ENCODE results near the gene ZNF407. TPM values are rescaled to one million over a fixed set of nuclear protein-coding genes. Genes with fewer than 3 reads are reported as not detected.

ZNF407 gene
- total and polyA plus RNA-seq, 2 donors: 5.1 to 9.7 TPM

GRCh38 chr18:75009296-75009695 lies 411.6 kb downstream of the ZNF407 start:
- Histone ChIP-seq H3K9me3 (ENCODE audit: control insufficient read depth in 2 of 2, insufficient read depth in 1 of 2, low read length in 1 of 2) (no peaks in the 10 kb centered on the region), H3K4me1 (ENCODE audit: control insufficient read depth in 2 of 2, insufficient read depth in 2 of 2, low read length in 2 of 2) (no peaks in the 10 kb centered on the region), H3K27me3 (ENCODE audit: control insufficient read depth in 2 of 2, insufficient read depth in 1 of 2, low read length in 1 of 2) (no peaks in the 10 kb centered on the region), H3K27ac (ENCODE audit: low read depth in 1 of 2, low read length in 1 of 2) (no peak overlapping the region), H3K4me3 (ENCODE audit: low read length in 2 of 2) (no peak overlapping the region), H3K36me3 (ENCODE audit: control insufficient read depth in 2 of 2, insufficient read depth in 2 of 2, low read length in 1 of 2) (no peaks in the 10 kb centered on the region)
- 49% methylated on average over 2 of the region's 2 CpGs for WGBS
- no peak for DNase-seq (ENCODE audit: low read depth in 6 of 9, low spot score in 9 of 9)

DNA sequence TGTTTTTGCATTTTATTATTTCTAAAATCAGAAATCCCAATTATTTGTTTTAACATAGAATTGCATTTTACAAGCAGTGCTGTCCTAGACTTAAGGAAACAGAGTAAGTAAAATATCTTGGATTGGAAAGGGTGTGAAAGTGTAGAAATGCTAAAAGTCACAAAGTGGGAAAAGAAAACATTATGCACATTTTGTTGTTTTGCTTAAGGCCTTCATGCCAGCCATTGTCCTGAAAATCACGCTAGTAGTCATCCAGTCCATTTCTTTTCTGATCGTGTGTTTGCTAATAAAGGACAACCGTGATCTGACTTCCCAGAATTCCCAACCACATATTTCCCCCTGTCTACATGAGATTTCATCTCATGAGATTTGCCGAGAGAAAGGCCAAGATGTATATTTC lies 412.2 kb downstream of the ZNF407 start:
- no peak for DNase-seq (ENCODE audit: low read depth in 6 of 9, low spot score in 9 of 9)
- H3K27me3 ChIP-seq (ENCODE audit: control insufficient read depth in 2 of 2, insufficient read depth in 1 of 2, low read length in 1 of 2): no peaks in the 10 kb centered on the region
- WGBS: 73% methylated on average over 4 of the region's 4 CpGs
- H3K4me3 ChIP-seq (ENCODE audit: low read length in 2 of 2): no peak overlapping the region
- no peaks in the 10 kb centered on the region for H3K9me3 ChIP-seq (ENCODE audit: control insufficient read depth in 2 of 2, insufficient read depth in 1 of 2, low read length in 1 of 2)
- no peaks in the 10 kb centered on the region for H3K36me3 ChIP-seq (ENCODE audit: control insufficient read depth in 2 of 2, insufficient read depth in 2 of 2, low read length in 1 of 2)
- no peak overlapping the region for H3K27ac ChIP-seq (ENCODE audit: low read depth in 1 of 2, low read length in 1 of 2)
- H3K4me1 ChIP-seq (ENCODE audit: control insufficient read depth in 2 of 2, insufficient read depth in 2 of 2, low read length in 2 of 2): no peaks in the 10 kb centered on the region

DNA sequence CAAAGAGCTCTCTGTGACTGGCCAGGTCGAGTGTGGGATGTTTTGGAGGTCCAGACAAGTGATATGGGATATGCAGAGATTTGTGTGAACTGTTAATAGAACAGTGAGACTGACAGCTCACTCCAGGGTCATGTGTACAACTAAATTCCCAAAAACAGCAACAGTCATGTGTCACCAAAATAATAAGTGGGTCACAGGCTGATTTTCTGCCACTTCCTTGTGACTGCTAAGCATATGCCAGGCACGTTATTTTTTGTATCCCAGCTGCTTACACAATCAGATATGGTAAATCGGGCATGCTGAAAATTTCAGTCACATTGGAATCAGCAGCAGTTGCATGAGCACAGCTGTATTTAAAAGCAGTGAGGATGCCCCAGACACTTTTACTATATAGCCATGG lies 412.6 kb downstream of the ZNF407 start:
- Histone ChIP-seq H3K4me3 (ENCODE audit: low read length in 2 of 2) (no peak overlapping the region), H3K27ac (ENCODE audit: low read depth in 1 of 2, low read length in 1 of 2) (no peak overlapping the region), H3K9me3 (ENCODE audit: control insufficient read depth in 2 of 2, insufficient read depth in 1 of 2, low read length in 1 of 2) (no peaks in the 10 kb centered on the region), H3K27me3 (ENCODE audit: control insufficient read depth in 2 of 2, insufficient read depth in 1 of 2, low read length in 1 of 2) (no peaks in the 10 kb centered on the region), H3K4me1 (ENCODE audit: control insufficient read depth in 2 of 2, insufficient read depth in 2 of 2, low read length in 2 of 2) (no peaks in the 10 kb centered on the region), H3K36me3 (ENCODE audit: control insufficient read depth in 2 of 2, insufficient read depth in 2 of 2, low read length in 1 of 2) (no peaks in the 10 kb centered on the region)
- no peak for DNase-seq (ENCODE audit: low read depth in 6 of 9, low spot score in 9 of 9)
- WGBS: 97% methylated on average over 3 of the region's 3 CpGs

DNA sequence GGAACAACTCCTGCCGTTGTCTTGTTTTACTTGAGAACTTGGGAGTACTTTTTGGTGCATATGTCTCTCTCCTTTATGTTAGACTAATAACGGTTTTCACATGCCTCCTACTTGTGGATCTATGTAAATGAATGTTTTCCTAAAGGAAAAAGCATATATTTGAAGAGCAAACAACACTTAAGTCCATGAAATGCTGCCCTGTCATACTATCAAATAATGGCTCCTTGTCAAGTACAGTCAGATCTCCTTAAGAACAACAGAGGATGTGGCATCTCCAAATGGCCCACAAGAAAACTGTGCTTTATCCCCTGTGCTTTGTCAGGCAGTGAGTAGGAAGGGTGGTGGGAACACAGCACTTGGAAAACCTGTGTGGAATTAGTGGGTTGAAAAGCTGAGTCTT lies 413.0 kb downstream of the ZNF407 start:
- Histone ChIP-seq H3K9me3 (ENCODE audit: control insufficient read depth in 2 of 2, insufficient read depth in 1 of 2, low read length in 1 of 2) (no peaks in the 10 kb centered on the region), H3K27ac (ENCODE audit: low read depth in 1 of 2, low read length in 1 of 2) (no peak overlapping the region), H3K4me1 (ENCODE audit: control insufficient read depth in 2 of 2, insufficient read depth in 2 of 2, low read length in 2 of 2) (no peaks in the 10 kb centered on the region), H3K36me3 (ENCODE audit: control insufficient read depth in 2 of 2, insufficient read depth in 2 of 2, low read length in 1 of 2) (no peaks in the 10 kb centered on the region), H3K27me3 (ENCODE audit: control insufficient read depth in 2 of 2, insufficient read depth in 1 of 2, low read length in 1 of 2) (no peaks in the 10 kb centered on the region), H3K4me3 (ENCODE audit: low read length in 2 of 2) (no peak overlapping the region)
- WGBS: 97% methylated on average over 2 of the region's 2 CpGs
- DNase-seq (ENCODE audit: low read depth in 6 of 9, low spot score in 9 of 9): no peak

DNA sequence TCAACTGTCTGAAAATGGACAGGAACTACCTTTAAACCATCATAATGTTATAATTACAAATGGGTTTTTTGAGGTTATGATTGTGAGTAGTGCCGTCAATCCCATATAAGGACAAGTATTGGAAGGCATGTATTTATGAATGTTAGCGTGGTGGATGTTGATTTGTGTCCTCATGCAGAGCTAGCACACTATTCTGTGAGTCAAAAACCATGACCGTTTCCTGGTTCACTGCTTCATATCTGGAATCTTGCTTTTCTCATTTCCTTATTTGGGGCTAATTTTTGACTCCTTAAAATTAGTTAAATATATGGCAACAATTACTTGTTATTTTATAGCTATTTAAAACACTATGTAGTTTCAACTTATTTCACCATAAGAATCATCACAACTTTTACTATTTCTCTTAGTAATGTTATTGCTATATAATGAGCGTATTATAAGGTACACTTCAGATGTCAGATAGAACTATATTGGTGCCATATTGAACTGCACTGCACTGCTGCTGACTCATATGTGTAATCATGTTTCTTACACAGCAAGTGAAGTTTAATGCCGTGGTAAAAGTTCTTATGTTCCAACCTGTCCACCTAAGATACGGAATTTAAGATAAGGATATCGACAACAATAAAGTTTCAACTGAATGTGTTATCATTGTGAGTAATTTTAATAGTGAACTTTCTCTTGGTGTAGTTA lies 418.5 kb downstream of the ZNF407 start:
- DNase-seq (ENCODE audit: low read depth in 6 of 9, low spot score in 9 of 9): no peak
- 96% methylated on average over 7 of the region's 7 CpGs for WGBS
- H3K9me3 ChIP-seq (ENCODE audit: control insufficient read depth in 2 of 2, insufficient read depth in 1 of 2, low read length in 1 of 2): no peaks in the 10 kb centered on the region

GRCh38 chr18:75023473-75023872 lies 425.8 kb downstream of the ZNF407 start:
- H3K36me3 ChIP-seq (ENCODE audit: control insufficient read depth in 2 of 2, insufficient read depth in 2 of 2, low read length in 1 of 2): no peaks in the 10 kb centered on the region
- H3K27me3 ChIP-seq (ENCODE audit: control insufficient read depth in 2 of 2, insufficient read depth in 1 of 2, low read length in 1 of 2): no peaks in the 10 kb centered on the region
- DNase-seq (ENCODE audit: low read depth in 6 of 9, low spot score in 9 of 9): no peak
- H3K9me3 ChIP-seq (ENCODE audit: control insufficient read depth in 2 of 2, insufficient read depth in 1 of 2, low read length in 1 of 2): no peaks in the 10 kb centered on the region
- no peak overlapping the region for H3K4me3 ChIP-seq (ENCODE audit: low read length in 2 of 2)
- no peaks in the 10 kb centered on the region for H3K4me1 ChIP-seq (ENCODE audit: control insufficient read depth in 2 of 2, insufficient read depth in 2 of 2, low read length in 2 of 2)
- 93% methylated on average over 4 of the region's 4 CpGs for WGBS
- no peak overlapping the region for H3K27ac ChIP-seq (ENCODE audit: low read depth in 1 of 2, low read length in 1 of 2)

More for the DNA sequence above, 418.5 kb downstream of the ZNF407 start:
- no peaks in the 10 kb centered on the region for H3K36me3 ChIP-seq (ENCODE audit: control insufficient read depth in 2 of 2, insufficient read depth in 2 of 2, low read length in 1 of 2)
- H3K27me3 ChIP-seq (ENCODE audit: control insufficient read depth in 2 of 2, insufficient read depth in 1 of 2, low read length in 1 of 2): no peaks in the 10 kb centered on the region
- H3K4me3 ChIP-seq (ENCODE audit: low read length in 2 of 2): no peak overlapping the region
- no peaks in the 10 kb centered on the region for H3K4me1 ChIP-seq (ENCODE audit: control insufficient read depth in 2 of 2, insufficient read depth in 2 of 2, low read length in 2 of 2)
- no peak overlapping the region for H3K27ac ChIP-seq (ENCODE audit: low read depth in 1 of 2, low read length in 1 of 2)

DNA sequence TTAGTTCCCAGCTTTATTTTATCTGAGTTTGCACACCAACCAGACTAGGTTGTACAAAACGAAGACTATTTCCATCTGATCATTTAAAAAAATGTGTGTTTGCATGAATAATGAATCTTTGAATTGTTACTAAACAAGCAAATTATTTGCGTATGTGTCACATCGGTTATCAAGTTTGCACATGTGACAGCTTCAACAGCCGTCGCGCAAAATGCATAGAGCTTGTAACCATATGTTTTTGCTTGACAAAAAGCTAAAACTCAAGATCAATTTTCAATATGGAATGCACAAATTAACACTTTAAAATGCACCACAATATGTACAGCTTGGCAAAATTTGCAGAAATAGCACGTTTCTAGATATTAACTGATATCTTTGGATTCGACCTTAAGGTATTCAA lies 427.2 kb downstream of the ZNF407 start:
- H3K36me3 ChIP-seq (ENCODE audit: control insufficient read depth in 2 of 2, insufficient read depth in 2 of 2, low read length in 1 of 2): no peaks in the 10 kb centered on the region
- WGBS: 99% methylated on average over 8 of the region's 8 CpGs
- H3K9me3 ChIP-seq (ENCODE audit: control insufficient read depth in 2 of 2, insufficient read depth in 1 of 2, low read length in 1 of 2): peaks cover 0 to 4% of the 10 kb centered on the region in 2 donors
- H3K4me1 ChIP-seq (ENCODE audit: control insufficient read depth in 2 of 2, insufficient read depth in 2 of 2, low read length in 2 of 2): peaks cover 0 to 6% of the 10 kb centered on the region in 2 donors
- no peak overlapping the region for H3K27ac ChIP-seq (ENCODE audit: low read depth in 1 of 2, low read length in 1 of 2)
- H3K4me3 ChIP-seq (ENCODE audit: low read length in 2 of 2): no peak overlapping the region
- H3K27me3 ChIP-seq (ENCODE audit: control insufficient read depth in 2 of 2, insufficient read depth in 1 of 2, low read length in 1 of 2): no peaks in the 10 kb centered on the region
- no peak for DNase-seq (ENCODE audit: low read depth in 6 of 9, low spot score in 9 of 9)

GRCh38 chr18:75025573-75025972 lies 427.9 kb downstream of the ZNF407 start:
- 96% methylated on average over 2 of the region's 2 CpGs for WGBS
- no peaks in the 10 kb centered on the region for H3K27me3 ChIP-seq (ENCODE audit: control insufficient read depth in 2 of 2, insufficient read depth in 1 of 2, low read length in 1 of 2)
- peaks cover 2 to 9% of the 10 kb centered on the region in 2 donors for H3K4me1 ChIP-seq (ENCODE audit: control insufficient read depth in 2 of 2, insufficient read depth in 2 of 2, low read length in 2 of 2)
- no peak for DNase-seq (ENCODE audit: low read depth in 6 of 9, low spot score in 9 of 9)
- no peak overlapping the region for H3K27ac ChIP-seq (ENCODE audit: low read depth in 1 of 2, low read length in 1 of 2)
- H3K36me3 ChIP-seq (ENCODE audit: control insufficient read depth in 2 of 2, insufficient read depth in 2 of 2, low read length in 1 of 2): no peaks in the 10 kb centered on the region
- no peak overlapping the region for H3K4me3 ChIP-seq (ENCODE audit: low read length in 2 of 2)
- peaks cover 0 to 4% of the 10 kb centered on the region in 2 donors for H3K9me3 ChIP-seq (ENCODE audit: control insufficient read depth in 2 of 2, insufficient read depth in 1 of 2, low read length in 1 of 2)

DNA sequence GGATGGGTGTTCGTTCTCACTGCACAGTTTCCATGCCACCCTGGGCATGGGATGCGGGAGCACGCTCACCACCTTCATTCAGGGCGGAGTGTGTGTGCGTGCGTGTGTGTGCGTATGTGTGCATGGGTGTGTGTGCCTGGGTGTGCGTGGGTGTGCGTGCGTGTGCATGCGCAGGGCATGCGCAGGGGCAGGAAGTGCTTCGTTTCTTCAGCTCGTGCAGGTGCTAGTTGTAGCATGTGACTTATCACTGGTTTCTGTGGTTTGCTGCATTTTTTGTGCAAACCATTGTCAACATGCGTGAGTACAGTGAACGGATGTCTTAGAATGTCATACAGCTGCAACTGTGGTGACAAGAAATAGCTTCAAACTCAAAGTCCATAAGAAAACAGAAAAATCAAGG lies 431.8 kb downstream of the ZNF407 start:
- 58% methylated on average over 16 of the region's 16 CpGs for WGBS
- Histone ChIP-seq H3K27ac (ENCODE audit: low read depth in 1 of 2, low read length in 1 of 2) (peak overlapping the region; percentile 70 to 82), H3K9me3 (ENCODE audit: control insufficient read depth in 2 of 2, insufficient read depth in 1 of 2, low read length in 1 of 2) (peaks cover 0 to 4% of the 10 kb centered on the region in 2 donors), H3K4me3 (ENCODE audit: low read length in 2 of 2) (no peak overlapping the region), H3K4me1 (ENCODE audit: control insufficient read depth in 2 of 2, insufficient read depth in 2 of 2, low read length in 2 of 2) (peaks cover 7 to 13% of the 10 kb centered on the region in 2 donors), H3K36me3 (ENCODE audit: control insufficient read depth in 2 of 2, insufficient read depth in 2 of 2, low read length in 1 of 2) (no peaks in the 10 kb centered on the region), H3K27me3 (ENCODE audit: control insufficient read depth in 2 of 2, insufficient read depth in 1 of 2, low read length in 1 of 2) (no peaks in the 10 kb centered on the region)
- DNase-seq (ENCODE audit: low read depth in 6 of 9, low spot score in 9 of 9): peak; percentile 50 to 89 (median 70)

All from thymus (tissue), 11 donors.